Sciatic nerve (tissue), 2 donors: ENCODE measurements around the gene NPTXR. TPM values are rescaled to one million over a fixed set of nuclear protein-coding genes. Genes with fewer than 3 reads are reported as not detected.

ENCODE experiments used
- ATAC-seq: fragments of 200-7000 bp; cut with Tn5 transposase; one replicate; pipeline ENCODE4 v1.9.1; 2020; ENCODE audit warnings: mild to moderate bottlenecking, moderate library complexity
- DNase-seq: peaks from one replicate; pipeline ENCODE4 v3.0.0-alpha.2; 2020; ENCODE audit warnings: low spot score
- intact Hi-C: fragments of 100-400 bp; cut with DNase I; formaldehyde crosslinking; loops from one replicate; pipeline ENCODE4 v1.14.2; 2022
- total RNA-seq: library from RNA; stranded (reverse); fragmentation: NEBNext Ultra II Directional; extraction: Animal tissue kit (Norgen Biotek cat#: 25700); gene quantifications from one replicate; pipeline ENCODE4 v1.2.1, GENCODE V29; 2021
- donor health status: DM: no; HTN: no; CAD: no.
- donor health status: DM: no; HTN: no; CAD: no.

Gene NPTXR
- total RNA-seq, 1 donor from 2014 or later, result 6.9 TPM

- intact Hi-C loops, result no loop called here
Measured at GRCh38 chr22:38840129-38840528, 3.7 kb downstream of the NPTXR start.

GRCh38 chr22:38839686-38840085, 4.1 kb downstream of the NPTXR start:
- DNase-seq (no peak), ATAC-seq (no peak)
- intact Hi-C loops, result no loop called here

More at GRCh38 chr22:38840129-38840528, 3.7 kb downstream of the NPTXR start:
- ATAC-seq (no peak), DNase-seq (no peak)

GRCh38 chr22:38837414-38837928, 6.4 kb downstream of the NPTXR start:
- no peak for ATAC-seq
- intact Hi-C loops, result no loop called here
- no peak for DNase-seq

- ATAC-seq, result no peak
- no peak for DNase-seq
- intact Hi-C loops, result no loop called here
Measured at GRCh38 chr22:38835888-38836301, 7.9 kb downstream of the NPTXR start.

GRCh38 chr22:38834991-38835390, 8.8 kb downstream of the NPTXR start:
- ATAC-seq, result no peak
- DNase-seq, result no peak
- intact Hi-C loops, result no loop called here

- DNase-seq (no peak), ATAC-seq (no peak)
- intact Hi-C loops, result no loop called here
Measured at GRCh38 chr22:38834215-38834953, 9.4 kb downstream of the NPTXR start.

- DNase-seq (no peak), ATAC-seq (no peak)
- intact Hi-C loops, result no loop called here
Measured at GRCh38 chr22:38833061-38833460, 10.8 kb downstream of the NPTXR start.

- DNase-seq (no peak), ATAC-seq (no peak)
- intact Hi-C loops, result no loop called here
Measured at GRCh38 chr22:38832005-38832978, 11.5 kb downstream of the NPTXR start.

- intact Hi-C loops, result no loop called here
- DNase-seq, result no peak
- no peak for ATAC-seq
Measured at GRCh38 chr22:38831166-38831945, 12.5 kb downstream of the NPTXR start.

GRCh38 chr22:38830845-38831108, 13.1 kb downstream of the NPTXR start:
- no peak for ATAC-seq
- intact Hi-C loops, result no loop called here

GRCh38 chr22:38830026-38830844, 13.6 kb downstream of the NPTXR start:
- ATAC-seq (no peak), DNase-seq (no peak)
- intact Hi-C loops, result no loop called here

More at GRCh38 chr22:38830845-38831108, 13.1 kb downstream of the NPTXR start:
- DNase-seq, result no peak

GRCh38 chr22:38829485-38829884, 14.3 kb downstream of the NPTXR start:
- intact Hi-C loops, result no loop called here
- ATAC-seq (no peak), DNase-seq (no peak)

- ATAC-seq (no peak), DNase-seq (no peak)
- intact Hi-C loops, result no loop called here
Measured at GRCh38 chr22:38828616-38829205, 15.1 kb downstream of the NPTXR start.

GRCh38 chr22:38828191-38828590, 15.6 kb downstream of the NPTXR start:
- DNase-seq, result no peak
- intact Hi-C loops, result no loop called here
- ATAC-seq, result no peak

GRCh38 chr22:38827510-38827909, 16.3 kb downstream of the NPTXR start:
- intact Hi-C loops, result no loop called here
- no peak for ATAC-seq

GRCh38 chr22:38826801-38827200, 17.0 kb downstream of the NPTXR start:
- DNase-seq (no peak), ATAC-seq (no peak)
- intact Hi-C loops, result no loop called here

More at GRCh38 chr22:38827510-38827909, 16.3 kb downstream of the NPTXR start:
- no peak for DNase-seq

- ATAC-seq (no peak), DNase-seq (no peak)
- intact Hi-C loops, result no loop called here
Measured at GRCh38 chr22:38826386-38826785, 17.4 kb downstream of the NPTXR start.

GRCh38 chr22:38824585-38824984, 19.2 kb downstream of the NPTXR start:
- intact Hi-C loops, result no loop called here
- no peak for DNase-seq
- ATAC-seq, result peak; percentile 69
